ENCODE data around the gene WNT6. TPM values are rescaled to one million over a fixed set of nuclear protein-coding genes. Genes with fewer than 3 reads are reported as not detected.

The WNT6 gene
- total RNA-seq, 1 experiment from 2014 or later = 8.1 TPM

DNA sequence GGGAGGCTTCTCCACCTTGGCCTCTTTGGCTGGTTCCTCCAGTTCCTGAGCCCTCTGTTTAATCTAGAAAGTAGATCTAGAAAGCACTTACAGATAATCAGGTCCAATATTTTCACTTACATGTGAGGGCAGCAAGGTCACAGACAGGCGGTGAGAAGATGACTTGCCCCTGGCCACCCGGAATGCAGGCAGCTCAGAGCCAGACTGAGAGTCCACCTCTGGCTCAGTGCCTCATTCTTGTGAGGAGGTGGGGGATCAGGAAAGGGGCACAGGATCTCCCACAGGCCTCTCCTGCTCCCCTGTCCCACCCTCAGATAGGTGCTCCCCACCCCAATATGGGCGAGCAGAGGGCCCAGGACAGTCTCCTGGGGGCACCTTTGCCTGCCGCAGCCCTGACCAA is 5.8 kb downstream of the WNT6 start:
- intact Hi-C loops (cut with micrococcal nuclease; ENCODE audit: unreplicated experiment) (no loop called here), in situ Hi-C loops (cut with HindIII; ENCODE audit: low pct_unique_long_range_greater_than_20kb, low sequenced_read_pairs) (no loop called here)
- no peaks in the 10 kb centered on the region for H3K9me3 ChIP-seq (ENCODE audit: control insufficient read depth, insufficient read depth, low read depth, low read length)
- no TSS peak for BruUV-seq (replicated peaks)
- TF ChIP-seq, protein P1, sequence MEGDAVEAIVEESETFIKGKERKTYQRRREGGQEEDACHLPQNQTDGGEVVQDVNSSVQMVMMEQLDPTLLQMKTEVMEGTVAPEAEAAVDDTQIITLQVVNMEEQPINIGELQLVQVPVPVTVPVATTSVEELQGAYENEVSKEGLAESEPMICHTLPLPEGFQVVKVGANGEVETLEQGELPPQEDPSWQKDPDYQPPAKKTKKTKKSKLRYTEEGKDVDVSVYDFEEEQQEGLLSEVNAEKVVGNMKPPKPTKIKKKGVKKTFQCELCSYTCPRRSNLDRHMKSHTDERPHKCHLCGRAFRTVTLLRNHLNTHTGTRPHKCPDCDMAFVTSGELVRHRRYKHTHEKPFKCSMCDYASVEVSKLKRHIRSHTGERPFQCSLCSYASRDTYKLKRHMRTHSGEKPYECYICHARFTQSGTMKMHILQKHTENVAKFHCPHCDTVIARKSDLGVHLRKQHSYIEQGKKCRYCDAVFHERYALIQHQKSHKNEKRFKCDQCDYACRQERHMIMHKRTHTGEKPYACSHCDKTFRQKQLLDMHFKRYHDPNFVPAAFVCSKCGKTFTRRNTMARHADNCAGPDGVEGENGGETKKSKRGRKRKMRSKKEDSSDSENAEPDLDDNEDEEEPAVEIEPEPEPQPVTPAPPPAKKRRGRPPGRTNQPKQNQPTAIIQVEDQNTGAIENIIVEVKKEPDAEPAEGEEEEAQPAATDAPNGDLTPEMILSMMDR (IDR thresholded peaks at IDR 0.05) = no peak
- no peak for TF ChIP-seq TCF7L2 (IDR thresholded peaks at IDR 0.05; ENCODE audit: low read depth, low read length)
- no peak for TF ChIP-seq POLR2AphosphoS5 (IDR thresholded peaks at IDR 0.05; ENCODE audit: low read depth, low read length)
- TF ChIP-seq REST (IDR thresholded peaks at IDR 0.05; ENCODE audit: insufficient read depth in 1 of 2, low read depth in 2 of 2, low read length in 1 of 2) = no peak
- TF ChIP-seq SIN3A (IDR thresholded peaks at IDR 0.05; ENCODE audit: borderline replicate concordance, insufficient read depth, low read depth, low read length) = no peak
- H3K4me3 ChIP-seq (ENCODE audit: low read depth in 2 of 2, low read length in 2 of 2) = no peak overlapping the region
- H3K36me3 ChIP-seq (ENCODE audit: control insufficient read depth, insufficient read depth, low read length) = no peaks in the 10 kb centered on the region
- H3K27me3 ChIP-seq (ENCODE audit: control insufficient read depth, insufficient read depth, low read length) = peaks cover 6% of the 10 kb centered on the region
- CTCF ChIA-PET = interaction anchor here (0.6 kb wide), 1 partner anchor 13 kb away, joined by 6 read pairs; no protein-coding TSS in a partner anchor
- DNase-seq (ENCODE audit: low read depth, low spot score) (no peak), ATAC-seq (no peak)
- POLR2A ChIA-PET = no interaction called here
- H3K4me1 ChIP-seq (ENCODE audit: control insufficient read depth, insufficient read depth, low read length) = no peaks in the 10 kb centered on the region; the same call in none of the 2 replicates
- no peak overlapping the region for H3K27ac ChIP-seq (ENCODE audit: low read length)

DNA sequence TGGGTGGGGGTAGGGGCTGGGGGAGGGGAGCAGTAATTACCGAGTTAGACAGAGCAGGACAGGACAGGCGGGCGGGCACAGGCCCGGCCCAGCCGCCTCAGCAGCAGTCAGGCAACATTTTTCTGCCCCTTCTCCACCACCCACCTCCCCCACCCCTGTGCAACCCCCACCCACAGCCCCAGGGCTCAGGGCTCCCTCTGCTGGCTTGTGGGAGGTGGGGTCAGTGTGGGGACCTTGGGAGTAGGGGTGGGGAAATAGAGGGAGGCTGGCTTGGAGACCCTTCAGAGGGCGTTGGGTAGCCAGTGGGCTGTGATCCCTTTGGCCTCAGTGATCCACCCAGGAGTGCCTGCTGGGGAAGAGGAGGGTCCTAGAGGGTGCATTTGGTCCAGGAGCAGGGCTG is 6.4 kb downstream of the WNT6 start:
- DNase-seq (ENCODE audit: low read depth, low spot score) (no peak), ATAC-seq (no peak)
- H3K4me3 ChIP-seq (ENCODE audit: low read depth in 2 of 2, low read length in 2 of 2) = no peak overlapping the region
- ChIA-PET POLR2A (no interaction called here), CTCF (no interaction called here)
- H3K36me3 ChIP-seq (ENCODE audit: control insufficient read depth, insufficient read depth, low read length) = no peaks in the 10 kb centered on the region
- intact Hi-C loops (cut with micrococcal nuclease; ENCODE audit: unreplicated experiment) (no loop called here), in situ Hi-C loops (cut with HindIII; ENCODE audit: low pct_unique_long_range_greater_than_20kb, low sequenced_read_pairs) (no loop called here)
- H3K9me3 ChIP-seq (ENCODE audit: control insufficient read depth, insufficient read depth, low read depth, low read length) = no peaks in the 10 kb centered on the region
- no peak for TF ChIP-seq TCF7L2 (IDR thresholded peaks at IDR 0.05; ENCODE audit: low read depth, low read length)
- TF ChIP-seq POLR2AphosphoS5 (IDR thresholded peaks at IDR 0.05; ENCODE audit: low read depth, low read length) = no peak
- no peak for TF ChIP-seq SIN3A (IDR thresholded peaks at IDR 0.05; ENCODE audit: borderline replicate concordance, insufficient read depth, low read depth, low read length)
- TF ChIP-seq REST (IDR thresholded peaks at IDR 0.05; ENCODE audit: insufficient read depth in 1 of 2, low read depth in 2 of 2, low read length in 1 of 2) = no peak
- TF ChIP-seq, protein P1 (IDR thresholded peaks at IDR 0.05) = no peak
- no peak overlapping the region for H3K27ac ChIP-seq (ENCODE audit: low read length)
- H3K27me3 ChIP-seq (ENCODE audit: control insufficient read depth, insufficient read depth, low read length) = peaks cover 3% of the 10 kb centered on the region; the same call in 1 of the 2 replicates
- BruUV-seq (replicated peaks) = no TSS peak
- no peaks in the 10 kb centered on the region; the same call in none of the 2 replicates for H3K4me1 ChIP-seq (ENCODE audit: control insufficient read depth, insufficient read depth, low read length)
